Hepatocyte (in vitro differentiated cells): ENCODE results near the gene NCOA3. TPM values are rescaled to one million over a fixed set of nuclear protein-coding genes. Genes with fewer than 3 reads are reported as not detected.

Source experiments
- DNase-seq: peaks from one replicate; pipeline ENCODE4 v3.0.0-alpha.2; 2016; ENCODE audit warnings: low spot score
- H2AFZ ChIP-seq: fragments of 200-600 bp; sonication (generic); 2 replicates; pipeline ENCODE4 v1.6.0; 2016; ENCODE audit warnings: antibody characterized with exemption, mild to moderate bottlenecking
- H3K27ac ChIP-seq: fragments of 200-600 bp; sonication (generic); 2 replicates; pipeline ENCODE4 v1.5.1; 2016; ENCODE audit warnings: mild to moderate bottlenecking
- H3K27me3 ChIP-seq: fragments of 200-600 bp; sonication (generic); 2 replicates; pipeline ENCODE4 v1.6.1; 2016
- H3K36me3 ChIP-seq: fragments of 200-600 bp; sonication (generic); replicated peaks from 2 replicates; pipeline ENCODE4 v1.5.1; 2016; ENCODE audit warnings: low read depth; ENCODE audit not compliant: insufficient read depth
- H3K4me1 ChIP-seq: fragments of 200-600 bp; sonication (generic); 2 replicates; pipeline ENCODE4 v1.5.1; 2016; ENCODE audit warnings: mild to moderate bottlenecking, moderate library complexity; ENCODE audit not compliant: insufficient read depth
- H3K4me2 ChIP-seq: fragments of 200-600 bp; sonication (generic); 2 replicates; pipeline ENCODE4 v1.6.0; 2016
- H3K4me3 ChIP-seq: fragments of 200-600 bp; sonication (generic); 2 replicates; pipeline ENCODE4 v1.5.1; 2016; ENCODE audit warnings: mild to moderate bottlenecking
- H3K79me2 ChIP-seq: fragments of 200-600 bp; sonication (generic); 2 replicates; pipeline ENCODE4 v1.6.0; 2017; ENCODE audit warnings: mild to moderate bottlenecking
- H3K9me2 ChIP-seq: fragments of 200-600 bp; sonication (generic); replicated peaks from 2 replicates; pipeline ENCODE4 v1.6.0; 2017; ENCODE audit warnings: mild to moderate bottlenecking; ENCODE audit not compliant: insufficient read depth
- H3K9me3 ChIP-seq: fragments of 200-600 bp; sonication (generic); 2 replicates; pipeline ENCODE4 v1.5.1; 2016; ENCODE audit warnings: low read depth, mild to moderate bottlenecking
- H4K20me1 ChIP-seq: fragments of 200-600 bp; sonication (generic); 2 replicates; pipeline ENCODE4 v1.6.0; 2016; ENCODE audit warnings: mild to moderate bottlenecking; ENCODE audit not compliant: insufficient read depth, poor library complexity, severe bottlenecking
- EZH2 ChIP-seq: fragments of 200-600 bp; sonication (generic); IDR thresholded peaks from 2 replicates; pipeline ENCODE4 v1.6.1; 2016; ENCODE audit warnings: antibody characterized with exemption, mild to moderate bottlenecking, borderline replicate concordance
- EZH2phosphoT487 ChIP-seq: fragments of 200-600 bp; sonication (generic); IDR thresholded peaks from one replicate; pipeline ENCODE4 v1.6.1; 2018; ENCODE audit warnings: antibody characterized with exemption, mild to moderate bottlenecking, low read depth, moderate library complexity; ENCODE audit not compliant: unreplicated experiment, severe bottlenecking
- WGBS: methylation state at CpG from one replicate; pipeline ENCODE4 v1.1.6; 2016; ENCODE audit warnings: low lambda C conversion rate; ENCODE audit errors: missing lambda C conversion rate; 5-methylcytosine and 5-hydroxymethylcytosine counted together
- polyA plus RNA-seq: library from polyadenylated mRNA; unstranded; fragments of >200 nt; fragmentation: Nextera tagmentation; extraction: Ambion mirVana; gene quantifications from 2 replicates; pipeline ENCODE4 v1.2.1, GENCODE V29; 2016
- total RNA-seq: library from RNA; depleted of rRNA; stranded (reverse); fragments of >200 nt; gene quantifications from 2 replicates; pipeline ENCODE4 v1.2.3, GENCODE V29; 2014
- TF ChIP-seq, protein P1 (sequence below): fragments of 200-600 bp; sonication (generic); IDR thresholded peaks from 2 replicates; pipeline ENCODE4 v1.5.1; 2016; ENCODE audit warnings: antibody characterized with exemption, mild to moderate bottlenecking; ENCODE audit not compliant: poor library complexity

NCOA3 gene
- total and polyA plus RNA-seq, 2 experiments from 2014 or later, result 12.7 to 28.6 TPM

DNA sequence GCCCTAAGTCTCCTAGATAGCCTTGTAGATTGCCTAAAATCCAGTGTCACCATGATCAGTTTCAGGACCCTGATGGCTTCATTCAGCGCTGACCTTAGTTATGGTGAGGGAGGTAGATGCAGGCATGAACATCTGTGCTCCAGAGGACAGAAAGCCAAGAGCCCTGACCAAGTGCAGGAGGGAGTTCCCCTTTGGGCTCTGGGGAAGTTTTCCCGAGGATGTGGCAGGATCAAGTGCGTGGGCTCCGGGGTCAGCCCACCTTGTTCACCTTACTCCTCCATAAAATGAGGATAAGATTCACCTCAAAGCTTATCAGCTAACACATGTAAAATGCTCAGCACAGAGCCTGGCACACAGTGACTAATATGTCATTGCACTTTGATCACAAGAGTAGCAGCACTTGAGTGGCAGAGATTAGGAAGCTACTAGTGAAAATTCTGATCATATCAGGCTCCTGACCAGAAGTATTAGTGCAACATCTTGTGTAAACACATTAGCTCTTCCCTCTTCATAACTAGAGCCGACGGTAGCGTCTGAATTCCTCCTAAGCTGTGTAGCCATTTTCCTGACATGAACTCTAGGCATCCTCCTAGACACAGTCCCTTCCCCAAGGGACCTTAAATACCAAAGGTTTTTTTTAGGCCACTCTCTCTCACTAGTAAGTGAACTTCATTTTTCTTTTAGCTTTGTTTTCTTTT, 158.4 kb downstream of the NCOA3 start:
- Histone ChIP-seq H3K9me3 (no peaks in the 10 kb centered on the region), H3K79me2 (no peaks in the 10 kb centered on the region), H2AFZ (no peak overlapping the region), H3K4me2 (no peak overlapping the region), H3K4me1 (no peaks in the 10 kb centered on the region), H3K4me3 (no peak overlapping the region), H3K27ac (no peak overlapping the region), H3K9me2 (no peaks in the 10 kb centered on the region), H4K20me1 (no peaks in the 10 kb centered on the region), H3K36me3 (no peaks in the 10 kb centered on the region), H3K27me3 (no peaks in the 10 kb centered on the region)
- TF ChIP-seq, protein P1, sequence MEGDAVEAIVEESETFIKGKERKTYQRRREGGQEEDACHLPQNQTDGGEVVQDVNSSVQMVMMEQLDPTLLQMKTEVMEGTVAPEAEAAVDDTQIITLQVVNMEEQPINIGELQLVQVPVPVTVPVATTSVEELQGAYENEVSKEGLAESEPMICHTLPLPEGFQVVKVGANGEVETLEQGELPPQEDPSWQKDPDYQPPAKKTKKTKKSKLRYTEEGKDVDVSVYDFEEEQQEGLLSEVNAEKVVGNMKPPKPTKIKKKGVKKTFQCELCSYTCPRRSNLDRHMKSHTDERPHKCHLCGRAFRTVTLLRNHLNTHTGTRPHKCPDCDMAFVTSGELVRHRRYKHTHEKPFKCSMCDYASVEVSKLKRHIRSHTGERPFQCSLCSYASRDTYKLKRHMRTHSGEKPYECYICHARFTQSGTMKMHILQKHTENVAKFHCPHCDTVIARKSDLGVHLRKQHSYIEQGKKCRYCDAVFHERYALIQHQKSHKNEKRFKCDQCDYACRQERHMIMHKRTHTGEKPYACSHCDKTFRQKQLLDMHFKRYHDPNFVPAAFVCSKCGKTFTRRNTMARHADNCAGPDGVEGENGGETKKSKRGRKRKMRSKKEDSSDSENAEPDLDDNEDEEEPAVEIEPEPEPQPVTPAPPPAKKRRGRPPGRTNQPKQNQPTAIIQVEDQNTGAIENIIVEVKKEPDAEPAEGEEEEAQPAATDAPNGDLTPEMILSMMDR, result no peak
- no peak for TF ChIP-seq EZH2phosphoT487
- no peak for TF ChIP-seq EZH2
- 73% methylated on average over 7 of the region's 7 CpGs for WGBS
- no peak for DNase-seq

DNA sequence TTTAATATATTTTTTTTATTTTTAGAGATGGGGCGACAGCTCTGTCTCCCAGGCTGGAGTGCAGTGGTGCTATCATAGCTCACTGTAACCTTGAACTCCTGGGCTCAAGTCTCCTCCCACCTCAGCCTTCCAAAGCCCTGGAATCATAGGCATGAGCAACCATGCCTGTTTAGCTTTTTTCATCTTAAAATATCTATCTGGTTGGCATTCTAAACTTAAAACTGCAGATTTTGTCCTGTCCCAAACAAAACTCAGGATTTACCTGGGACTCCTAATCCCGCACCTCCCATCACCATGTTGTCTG, 158.9 kb downstream of the NCOA3 start:
- 97% methylated on average over 2 of the region's 2 CpGs for WGBS
- DNase-seq, result no peak
- no peaks in the 10 kb centered on the region for H3K9me2 ChIP-seq
- H3K36me3 ChIP-seq, result no peaks in the 10 kb centered on the region
- no peaks in the 10 kb centered on the region for H4K20me1 ChIP-seq
- H3K79me2 ChIP-seq, result no peaks in the 10 kb centered on the region
- H3K27ac ChIP-seq, result no peak overlapping the region
- no peak overlapping the region for H3K4me2 ChIP-seq
- H3K9me3 ChIP-seq, result no peaks in the 10 kb centered on the region
- no peak overlapping the region for H2AFZ ChIP-seq
- no peaks in the 10 kb centered on the region for H3K27me3 ChIP-seq
- no peak overlapping the region for H3K4me3 ChIP-seq
- TF ChIP-seq, protein P1, result no peak
- TF ChIP-seq EZH2, result no peak
- no peak for TF ChIP-seq EZH2phosphoT487
- H3K4me1 ChIP-seq, result no peaks in the 10 kb centered on the region

DNA sequence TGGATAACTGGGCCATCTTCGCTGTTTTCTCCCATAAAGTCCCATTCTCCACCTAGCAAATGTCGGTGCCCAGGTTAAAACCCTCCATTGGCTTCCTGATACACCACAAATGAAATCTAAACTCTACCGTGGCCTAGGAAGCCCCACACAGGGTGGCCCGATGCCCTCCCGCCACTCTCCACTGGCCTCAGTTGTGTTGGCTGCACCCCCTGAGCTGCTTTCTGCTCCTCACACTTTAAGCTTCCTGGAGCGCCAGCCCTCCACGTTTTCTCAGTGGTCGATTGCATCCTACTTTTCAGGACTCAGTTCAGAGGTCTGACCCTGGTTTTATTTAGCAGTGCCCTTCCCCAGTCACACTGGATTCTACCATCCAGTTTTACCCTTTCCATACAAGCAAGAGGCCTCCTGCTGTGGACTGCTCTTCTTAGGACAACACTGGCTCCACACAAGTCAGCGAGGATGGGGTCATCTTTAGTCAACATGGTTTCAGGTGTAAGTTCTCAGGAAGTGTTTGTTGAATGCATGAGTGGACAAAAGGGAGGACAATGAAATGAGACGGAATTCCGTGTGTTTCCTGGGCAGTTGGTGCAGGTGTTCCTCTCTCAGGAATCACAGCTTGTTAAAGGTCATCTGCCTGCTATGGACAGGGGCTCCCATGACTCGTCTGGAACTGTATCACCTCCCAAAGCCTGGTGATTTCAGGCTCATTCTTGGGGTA, 159.5 kb downstream of the NCOA3 start:
- Histone ChIP-seq H4K20me1 (no peaks in the 10 kb centered on the region), H3K9me2 (no peaks in the 10 kb centered on the region), H3K4me1 (no peaks in the 10 kb centered on the region), H3K36me3 (no peaks in the 10 kb centered on the region), H3K9me3 (no peaks in the 10 kb centered on the region), H2AFZ (no peak overlapping the region), H3K4me2 (no peak overlapping the region), H3K4me3 (no peak overlapping the region), H3K27ac (no peak overlapping the region), H3K27me3 (no peaks in the 10 kb centered on the region), H3K79me2 (no peaks in the 10 kb centered on the region)
- TF ChIP-seq, protein P1, result no peak
- TF ChIP-seq EZH2phosphoT487 (no peak), EZH2 (no peak)
- WGBS, result 95% methylated on average over 12 of the region's 12 CpGs
- DNase-seq, result no peak
